ENCODE results near the gene KDM3B. TPM values are rescaled to one million over a fixed set of nuclear protein-coding genes. Genes with fewer than 3 reads are reported as not detected.

KDM3B gene
- total RNA-seq, 1 donor from 2014 or later: 39.1 TPM

- Mint-ChIP-seq H3K27ac (ENCODE audit: unreplicated experiment) (no peak overlapping the region), H3K27me3 (ENCODE audit: low read depth) (no peaks in the 10 kb centered on the region), H3K9me3 (ENCODE audit: low read depth) (no peaks in the 10 kb centered on the region), H3K36me3 (ENCODE audit: low read depth) (peaks cover 27% of the 10 kb centered on the region), H3K4me1 (ENCODE audit: low read depth) (peaks cover 28% of the 10 kb centered on the region), H3K4me3 (ENCODE audit: unreplicated experiment) (no peak overlapping the region)
- TF ChIP-seq CTCF (IDR thresholded peaks at IDR 0.05): no peak
- no peak for DNase-seq (ENCODE audit: low spot score)
These were observed 7.4 kb upstream of the KDM3B start for GRCh38 chr5:138344887-138345622.

- no peak overlapping the region for H3K4me3 Mint-ChIP-seq (ENCODE audit: unreplicated experiment)
- no peak for TF ChIP-seq CTCF (IDR thresholded peaks at IDR 0.05)
- peaks cover 23% of the 10 kb centered on the region for H3K36me3 Mint-ChIP-seq (ENCODE audit: low read depth)
- peaks cover 3% of the 10 kb centered on the region for H3K9me3 Mint-ChIP-seq (ENCODE audit: low read depth)
- H3K27me3 Mint-ChIP-seq (ENCODE audit: low read depth): no peaks in the 10 kb centered on the region
- peaks cover 28% of the 10 kb centered on the region for H3K4me1 Mint-ChIP-seq (ENCODE audit: low read depth)
- no peak for DNase-seq (ENCODE audit: low spot score)
- peak overlapping the region; percentile 34 for H3K27ac Mint-ChIP-seq (ENCODE audit: unreplicated experiment)
These were observed 5.6 kb upstream of the KDM3B start for GRCh38 chr5:138346889-138347288.

GRCh38 chr5:138349852-138350562 lies 2.5 kb upstream of the KDM3B start:
- H3K9me3 Mint-ChIP-seq (ENCODE audit: low read depth): peaks cover 4% of the 10 kb centered on the region
- TF ChIP-seq CTCF (IDR thresholded peaks at IDR 0.05): no peak
- peak overlapping the region; percentile 78 for H3K27ac Mint-ChIP-seq (ENCODE audit: unreplicated experiment)
- H3K4me1 Mint-ChIP-seq (ENCODE audit: low read depth): peaks cover 48% of the 10 kb centered on the region
- DNase-seq (ENCODE audit: low spot score): no peak
- H3K27me3 Mint-ChIP-seq (ENCODE audit: low read depth): no peaks in the 10 kb centered on the region
- H3K4me3 Mint-ChIP-seq (ENCODE audit: unreplicated experiment): no peak overlapping the region
- peaks cover 18% of the 10 kb centered on the region for H3K36me3 Mint-ChIP-seq (ENCODE audit: low read depth)

- peak overlapping the region; percentile 78 for H3K27ac Mint-ChIP-seq (ENCODE audit: unreplicated experiment)
These were observed 2.0 kb upstream of the KDM3B start for GRCh38 chr5:138350563-138350890.

More at GRCh38 chr5:138350563-138350890, 2.0 kb upstream of the KDM3B start:
- Mint-ChIP-seq H3K4me1 (ENCODE audit: low read depth) (peaks cover 53% of the 10 kb centered on the region), H3K9me3 (ENCODE audit: low read depth) (peaks cover 4% of the 10 kb centered on the region), H3K4me3 (ENCODE audit: unreplicated experiment) (no peak overlapping the region), H3K36me3 (ENCODE audit: low read depth) (peaks cover 17% of the 10 kb centered on the region), H3K27me3 (ENCODE audit: low read depth) (no peaks in the 10 kb centered on the region)
- no peak for TF ChIP-seq CTCF (IDR thresholded peaks at IDR 0.05)
- DNase-seq (ENCODE audit: low spot score): no peak
